Measurements from ENCODE around the gene NT5DC3.
"Not testable (repeated sequence)": the region's sequence is repeated elsewhere in the genome, so short reads cannot be mapped to it uniquely, and the experiment has no call there.

NT5DC3 gene

GRCh38 chr12:103830730-103831320 is 10.2 kb downstream of the NT5DC3 start:
- no peak for DNase-seq

DNA sequence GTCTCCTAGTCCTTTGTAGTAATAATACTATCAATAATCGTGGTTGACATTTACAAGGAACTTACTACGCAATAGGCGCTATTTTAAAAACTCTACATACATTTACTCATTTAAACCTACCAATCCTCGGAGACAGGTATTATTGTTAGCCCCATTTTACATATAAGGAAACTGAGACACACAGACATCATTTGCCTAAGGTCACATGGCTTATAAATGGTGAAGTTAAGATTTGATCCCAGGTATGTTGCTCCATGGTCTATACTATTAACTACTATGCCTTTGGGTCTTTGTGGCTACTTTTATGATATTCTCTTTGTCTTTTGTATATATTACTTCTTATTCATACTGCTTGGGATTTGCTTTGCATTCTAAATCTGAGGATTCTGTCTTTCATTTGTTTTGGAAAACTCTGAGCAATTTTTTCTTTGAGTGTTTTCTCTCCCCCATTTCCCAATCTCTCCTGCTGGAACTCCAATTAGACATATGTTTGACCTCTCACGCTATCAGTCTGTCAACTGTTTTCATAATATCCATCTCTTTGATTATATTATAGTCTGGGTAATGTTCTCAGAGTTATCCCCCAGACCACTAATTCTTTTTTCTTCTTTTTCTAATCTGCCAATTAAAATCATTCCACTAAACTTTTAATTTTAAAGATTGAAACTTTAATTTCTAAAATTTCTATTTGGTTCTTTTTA is 10.9 kb downstream of the NT5DC3 start:
- DNase-seq = no peak

GRCh38 chr12:103829092-103829491 is 11.9 kb downstream of the NT5DC3 start:
- no peak for DNase-seq

GRCh38 chr12:103827911-103828391 is 13.1 kb downstream of the NT5DC3 start:
- no peak for DNase-seq

DNA sequence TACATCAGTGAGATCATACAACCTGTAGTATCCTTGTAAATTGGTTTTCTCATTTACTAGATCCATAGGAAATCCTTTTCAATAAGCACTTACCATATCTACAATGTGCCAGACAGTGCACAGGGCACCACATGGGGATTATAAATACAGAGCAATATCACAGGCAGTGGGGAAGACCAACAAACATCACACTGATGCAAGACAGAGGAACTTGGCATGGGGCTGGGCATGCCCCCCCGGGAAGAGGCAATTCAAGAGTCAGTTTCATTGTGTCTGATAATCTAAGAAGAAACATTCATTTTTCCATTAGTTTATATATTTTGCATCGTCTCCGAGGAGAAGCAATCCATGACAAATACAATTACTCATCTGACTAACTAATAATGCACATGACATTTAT is 16.2 kb downstream of the NT5DC3 start:
- no peak for DNase-seq

DNA sequence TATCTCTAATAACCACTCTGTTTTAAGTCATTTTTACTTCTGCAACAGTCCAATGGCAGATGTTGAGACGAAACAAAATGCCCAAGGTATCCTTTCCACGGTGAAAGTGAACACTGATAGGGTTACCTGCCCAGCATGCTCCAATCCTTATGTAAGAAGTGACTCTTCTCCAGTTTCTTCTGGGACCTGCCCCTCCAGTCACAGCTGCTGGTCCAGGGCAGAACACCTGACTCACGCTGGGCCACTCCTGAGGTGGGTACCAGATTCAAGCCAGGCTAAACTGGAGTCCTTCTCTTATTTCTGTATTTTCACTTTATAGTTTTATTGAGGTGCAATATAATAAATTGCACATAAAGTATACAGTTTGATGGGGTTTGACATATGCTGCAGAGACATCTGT is 16.7 kb downstream of the NT5DC3 start:
- no peak for DNase-seq

- no peak for DNase-seq
Observed at GRCh38 chr12:103823871-103824270, 17.2 kb downstream of the NT5DC3 start.

- no peak for DNase-seq
Observed at GRCh38 chr12:103821773-103822172, 19.3 kb downstream of the NT5DC3 start.

DNA sequence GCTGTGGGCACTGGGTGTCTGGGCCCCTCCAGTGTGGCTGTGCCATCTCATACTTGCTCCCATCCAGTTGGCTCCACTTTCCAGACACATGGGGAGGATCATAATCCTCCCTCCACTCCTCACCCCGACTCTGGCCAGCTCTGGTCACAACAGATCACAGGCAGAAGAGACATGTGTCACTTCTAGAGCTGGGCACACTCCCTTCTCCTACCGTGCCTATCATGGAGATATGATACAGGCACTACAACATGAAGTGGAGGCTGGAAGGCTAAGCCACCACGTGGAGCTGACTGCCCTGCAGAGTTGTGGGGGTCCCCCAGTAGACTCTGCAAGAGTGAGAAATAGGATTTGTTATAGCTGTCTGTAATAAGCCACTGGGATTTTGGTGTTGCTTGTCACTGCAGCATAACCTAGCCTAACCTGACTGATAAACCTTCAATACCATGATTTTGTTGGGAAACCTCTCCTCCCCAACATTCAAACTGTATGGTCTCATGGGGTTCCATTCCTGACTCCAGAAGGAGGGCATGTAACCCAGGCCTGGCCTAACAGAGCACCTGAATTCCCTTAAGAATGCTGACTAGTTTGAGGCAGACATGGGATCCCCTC is 20.0 kb downstream of the NT5DC3 start:
- no peak for DNase-seq

DNA sequence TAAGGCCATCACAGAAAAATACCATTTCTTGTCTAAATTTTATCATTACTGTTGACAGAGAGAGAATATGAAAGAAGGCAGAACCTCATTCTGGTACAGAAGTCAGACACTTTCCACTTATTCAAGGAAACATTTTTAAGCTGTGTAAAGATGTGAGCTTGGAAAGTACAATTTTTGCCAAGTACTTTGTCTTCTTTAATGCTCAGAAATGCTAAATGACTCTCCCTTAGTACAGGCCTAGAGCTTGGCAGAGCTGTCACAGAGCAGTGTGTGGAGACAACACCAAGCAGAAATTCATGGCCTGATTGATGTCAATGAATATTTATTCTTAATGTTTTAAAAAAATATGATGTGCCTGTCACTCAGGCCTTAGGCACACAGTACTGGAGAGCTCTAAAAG is 20.7 kb downstream of the NT5DC3 start:
- no peak for DNase-seq

- DNase-seq = no peak
Observed at GRCh38 chr12:103819892-103820291, 21.1 kb downstream of the NT5DC3 start.

GRCh38 chr12:103819312-103819711 is 21.7 kb downstream of the NT5DC3 start:
- no peak for DNase-seq

DNA sequence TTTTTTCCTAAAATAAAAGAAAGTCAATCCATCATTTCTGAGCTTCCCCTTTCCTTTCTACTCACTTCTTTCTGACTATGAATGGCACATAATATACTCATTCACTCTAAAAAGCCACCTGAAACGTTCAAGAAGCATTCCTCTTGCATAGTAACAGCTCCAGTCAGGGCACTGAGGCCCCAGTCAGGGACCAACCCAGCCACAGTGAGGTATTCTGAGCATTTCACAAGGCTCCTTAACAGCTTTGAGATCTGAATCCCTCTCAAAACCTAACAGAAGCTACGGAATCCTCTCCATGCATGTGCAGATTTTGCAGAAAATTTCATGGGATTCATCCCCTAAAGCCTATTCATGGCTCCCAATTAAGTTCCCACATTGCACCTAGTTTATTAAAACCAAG is 23.2 kb downstream of the NT5DC3 start:
- DNase-seq = no peak

DNA sequence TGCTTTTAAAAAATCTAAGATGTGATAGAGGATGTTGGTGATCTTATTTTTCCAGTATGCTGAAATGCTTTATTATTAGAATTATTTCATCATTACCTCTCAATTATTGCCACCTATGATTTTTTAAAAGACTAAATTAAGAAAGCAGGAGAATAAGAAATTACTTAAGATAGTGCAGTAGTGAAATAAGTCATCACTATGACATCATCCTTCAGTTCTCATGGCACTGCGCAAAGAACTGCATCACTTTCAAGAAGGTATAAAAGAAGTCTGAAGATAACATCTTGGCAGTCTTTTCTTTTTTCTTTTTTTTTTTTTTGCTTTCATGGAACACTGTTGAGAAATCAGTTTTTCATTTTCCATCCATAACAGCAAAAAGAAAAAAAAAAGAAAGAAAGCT is 24.4 kb downstream of the NT5DC3 start:
- DNase-seq = no peak

GRCh38 chr12:103814436-103814835 is 26.6 kb downstream of the NT5DC3 start:
- no peak for DNase-seq

- DNase-seq = no peak
Observed at GRCh38 chr12:103813949-103814348, 27.1 kb downstream of the NT5DC3 start.

DNA sequence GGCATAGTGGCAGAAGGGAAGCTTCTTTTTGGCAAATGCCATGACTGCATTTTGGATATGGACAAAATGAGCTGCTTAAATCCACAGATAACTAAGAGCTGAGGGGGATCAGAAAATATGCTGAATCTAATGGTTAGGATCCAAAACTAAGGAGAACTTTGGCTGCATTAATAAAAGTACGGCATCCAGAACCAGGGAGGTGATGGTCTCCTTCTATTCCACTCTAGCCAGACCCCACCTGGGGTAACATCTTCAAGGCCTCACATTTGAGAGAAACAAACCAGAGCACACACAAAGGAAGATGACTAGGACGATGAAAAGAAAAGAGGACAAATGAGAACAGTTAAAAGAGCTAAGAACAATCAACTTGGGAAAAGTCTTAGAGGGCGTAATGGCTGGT is 27.6 kb downstream of the NT5DC3 start:
- no peak for DNase-seq

DNA sequence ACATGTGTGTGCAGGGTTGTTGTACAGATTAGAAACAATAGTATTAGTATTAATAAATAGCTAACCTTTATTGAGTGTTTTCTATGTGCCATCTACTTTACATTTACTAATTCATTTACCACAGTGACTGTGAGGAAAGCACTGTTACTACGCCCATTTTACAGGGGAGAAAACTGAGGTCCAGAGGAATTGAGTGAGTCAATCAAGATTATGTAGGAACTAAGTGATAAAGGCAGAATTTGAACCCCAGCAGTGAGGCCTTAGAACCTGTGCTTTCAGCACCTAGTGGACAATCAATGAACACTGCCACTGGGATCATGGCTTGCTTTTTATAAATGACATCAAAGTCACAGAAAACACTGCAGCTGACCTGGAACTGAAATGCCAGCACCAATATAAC is 28.2 kb downstream of the NT5DC3 start:
- no peak for DNase-seq

GRCh38 chr12:103811791-103812190 is 29.2 kb downstream of the NT5DC3 start:
- no peak for DNase-seq

DNA sequence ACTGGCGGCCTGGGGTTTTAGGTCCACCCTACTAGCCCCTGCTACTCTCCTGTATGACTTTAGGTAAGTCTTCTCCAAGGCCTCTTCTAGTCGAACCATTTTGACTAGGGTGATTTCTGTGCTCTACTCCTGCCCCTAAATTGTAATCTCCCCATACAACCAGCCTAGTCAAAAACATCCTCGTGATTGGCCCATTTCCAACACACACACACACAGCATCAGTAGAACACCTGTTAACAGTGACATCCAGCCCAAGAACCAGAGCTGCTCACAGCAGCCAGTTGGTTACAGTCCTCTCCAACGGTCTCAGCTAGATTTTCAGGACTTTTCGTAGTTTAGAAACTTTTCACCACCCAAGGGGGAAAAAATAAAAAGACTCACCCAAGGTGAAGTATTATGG is 30.9 kb downstream of the NT5DC3 start:
- no peak for DNase-seq

DNA sequence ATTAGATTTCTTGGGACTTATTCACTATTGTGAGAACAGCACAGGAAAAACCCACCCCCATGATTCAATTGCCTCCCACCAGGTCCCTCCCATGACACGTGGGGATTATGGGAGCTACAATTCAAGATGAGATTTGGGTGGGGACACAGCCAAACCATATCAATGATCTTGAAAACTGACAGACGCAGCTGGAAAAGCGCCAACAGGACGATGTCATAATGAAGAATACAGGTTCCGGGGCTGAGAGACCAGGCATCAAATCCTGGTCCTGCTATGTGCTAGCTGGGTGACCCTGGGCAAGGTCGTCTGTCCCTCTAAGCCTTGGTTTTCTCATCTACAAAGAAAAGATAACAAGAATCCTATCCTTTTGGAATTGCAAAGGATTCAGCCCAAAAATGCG is 31.4 kb downstream of the NT5DC3 start:
- DNase-seq = not testable (repeated sequence)

- no peak for DNase-seq
Observed at GRCh38 chr12:103809154-103809553, 31.9 kb downstream of the NT5DC3 start.

DNA sequence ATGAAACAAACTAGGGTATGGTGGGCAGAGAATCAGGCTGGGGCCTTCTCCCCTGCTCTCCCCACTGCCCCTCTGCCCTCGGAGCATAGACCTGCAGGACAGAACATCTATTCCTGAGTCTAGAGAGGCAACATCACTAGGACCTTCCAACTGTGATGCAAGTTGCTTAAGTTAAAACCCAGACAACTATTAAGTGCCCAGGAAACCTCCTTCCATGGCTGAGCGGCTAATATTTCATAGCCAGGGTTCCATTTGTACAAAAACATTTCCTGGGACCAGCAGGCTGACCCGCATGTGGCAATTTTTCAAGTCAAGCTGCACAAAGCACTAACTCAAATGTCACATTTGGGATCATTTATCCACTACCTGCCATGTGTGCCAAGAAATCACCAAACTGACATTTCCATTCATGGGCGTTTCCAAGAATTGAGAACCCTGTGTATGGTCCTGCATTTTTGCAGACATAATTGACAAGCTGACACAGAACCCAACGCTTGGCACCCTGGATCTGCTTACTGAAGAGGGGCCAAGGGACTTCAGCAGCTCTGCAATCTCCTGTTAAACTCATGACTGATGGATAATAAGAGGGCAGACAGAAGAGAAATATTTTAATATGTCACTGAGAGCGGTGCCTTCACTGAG is 32.7 kb downstream of the NT5DC3 start:
- DNase-seq = no peak
